Glomerular endothelial cell (primary cell): ENCODE data around the gene MFAP3L. TPM values are rescaled to one million over a fixed set of nuclear protein-coding genes. Genes with fewer than 3 reads are reported as not detected.

Experiments
- DNase-seq: peaks from one replicate; pipeline ENCODE4 v3.0.0-alpha.2; 2011; ENCODE audit warnings: low read depth, low spot score; ENCODE audit errors: extremely low read depth
- total RNA-seq: library from RNA; depleted of rRNA; stranded (reverse); fragments of >200 nt; gene quantifications from 2 replicates; pipeline ENCODE4 v1.2.3, GENCODE V29; 2015

Gene MFAP3L
- total RNA-seq, 1 donor from 2014 or later: 3.1 TPM

DNA sequence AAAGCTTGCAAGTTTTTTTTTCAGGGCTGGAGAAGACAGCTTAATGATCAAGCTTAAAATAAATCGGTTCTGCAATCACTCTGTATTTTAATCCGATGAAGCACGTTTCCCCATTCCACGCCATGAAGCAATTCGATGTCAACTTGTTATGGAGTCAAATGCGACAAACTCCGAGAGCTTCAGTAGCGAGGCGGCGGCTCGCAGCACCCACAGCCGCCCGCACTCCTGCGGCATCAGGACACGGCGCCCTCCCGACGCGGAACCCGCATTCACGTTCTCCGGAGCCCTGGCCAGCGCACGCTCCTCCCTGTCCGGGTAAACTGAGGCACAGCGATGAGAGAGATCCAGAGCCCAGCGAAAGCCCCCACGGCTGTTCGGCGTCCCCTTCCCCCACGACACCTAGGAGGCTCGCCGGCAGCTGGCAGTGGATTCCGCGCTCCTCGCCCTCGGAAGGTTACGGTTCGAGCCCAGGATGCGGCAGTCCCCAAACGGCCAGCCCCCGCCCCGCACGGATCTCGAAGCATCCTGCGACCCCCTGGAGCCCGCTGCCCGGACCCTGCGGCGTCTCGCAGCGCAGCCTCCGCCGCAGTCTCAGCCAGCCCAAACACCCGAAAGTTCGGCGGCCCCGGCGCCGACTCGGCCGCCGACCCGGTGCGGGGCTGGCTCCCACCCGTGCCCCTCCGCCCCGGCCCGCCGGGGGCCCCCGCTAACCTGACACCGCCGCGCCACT is 507 bp downstream of the MFAP3L start:
- no peak for DNase-seq

DNA sequence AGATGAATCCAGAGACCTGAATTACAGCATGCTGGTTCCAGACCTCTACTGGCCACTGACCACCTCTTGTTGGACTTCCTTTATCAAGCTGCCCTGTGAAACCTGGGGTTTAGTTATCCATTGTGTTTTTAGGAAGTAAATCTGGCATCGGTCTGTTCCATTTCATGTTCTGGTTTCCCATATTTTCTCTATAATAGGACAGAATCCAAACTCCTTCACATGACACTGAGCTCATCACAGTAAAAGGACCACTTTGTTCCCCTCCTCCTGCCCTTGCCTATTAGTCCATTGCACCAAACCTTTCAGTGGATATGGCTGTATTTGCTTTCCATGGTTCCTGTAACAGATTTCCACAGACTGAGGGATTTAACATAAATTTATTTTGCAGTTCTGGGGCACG is 4.0 kb downstream of the MFAP3L start:
- DNase-seq: no peak

- no peak for DNase-seq
Observed at GRCh38 chr4:170017252-170017651, 8.9 kb downstream of the MFAP3L start.

- no peak for DNase-seq
Observed at GRCh38 chr4:170015285-170015684, 10.9 kb downstream of the MFAP3L start.

DNA sequence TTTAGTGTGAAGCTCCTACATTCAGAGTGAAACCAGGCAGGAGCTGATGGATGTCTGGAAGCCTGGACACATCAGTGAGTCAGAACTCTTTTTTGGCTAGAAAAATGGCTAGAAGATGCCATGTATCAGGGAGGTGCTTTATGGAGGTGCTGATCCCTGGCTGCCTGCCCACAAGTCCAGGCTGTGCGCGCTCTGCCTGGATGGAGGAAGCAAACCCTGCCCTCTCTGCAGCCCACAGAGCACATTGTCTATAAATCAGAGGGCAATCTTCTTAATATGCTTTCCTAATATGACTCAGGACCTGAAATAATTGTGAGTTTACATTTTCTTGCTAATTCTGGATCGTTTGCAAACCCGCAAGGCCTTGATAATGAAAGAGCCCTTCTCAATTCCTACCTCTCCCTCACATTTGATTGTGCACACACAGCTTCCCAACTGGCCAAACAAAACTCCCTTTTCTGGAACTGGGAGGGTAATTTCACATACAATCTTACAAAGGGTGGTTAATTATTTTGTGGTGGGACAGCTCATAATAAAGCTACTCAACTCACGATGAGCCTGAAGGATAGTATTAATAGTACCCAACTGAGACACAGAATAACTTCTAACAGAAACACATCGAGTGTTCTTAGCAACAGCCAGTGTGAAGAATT is 11.7 kb downstream of the MFAP3L start:
- no peak for DNase-seq

DNA sequence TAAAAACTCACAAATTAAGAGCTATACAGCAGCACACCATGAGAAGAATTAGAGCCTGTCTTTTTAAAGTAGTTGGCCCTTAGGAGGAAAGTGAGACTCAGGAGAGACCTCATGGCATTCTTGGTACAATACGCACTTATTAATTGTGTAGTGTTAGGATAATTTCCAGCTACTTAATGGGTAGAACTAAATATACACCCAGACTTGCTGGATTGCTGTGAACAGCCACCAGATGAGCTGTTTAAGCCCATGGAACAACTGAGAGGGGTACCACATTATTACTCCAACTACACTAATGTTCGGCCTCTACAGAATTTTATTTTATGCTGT is 13.6 kb downstream of the MFAP3L start:
- no peak for DNase-seq

DNA sequence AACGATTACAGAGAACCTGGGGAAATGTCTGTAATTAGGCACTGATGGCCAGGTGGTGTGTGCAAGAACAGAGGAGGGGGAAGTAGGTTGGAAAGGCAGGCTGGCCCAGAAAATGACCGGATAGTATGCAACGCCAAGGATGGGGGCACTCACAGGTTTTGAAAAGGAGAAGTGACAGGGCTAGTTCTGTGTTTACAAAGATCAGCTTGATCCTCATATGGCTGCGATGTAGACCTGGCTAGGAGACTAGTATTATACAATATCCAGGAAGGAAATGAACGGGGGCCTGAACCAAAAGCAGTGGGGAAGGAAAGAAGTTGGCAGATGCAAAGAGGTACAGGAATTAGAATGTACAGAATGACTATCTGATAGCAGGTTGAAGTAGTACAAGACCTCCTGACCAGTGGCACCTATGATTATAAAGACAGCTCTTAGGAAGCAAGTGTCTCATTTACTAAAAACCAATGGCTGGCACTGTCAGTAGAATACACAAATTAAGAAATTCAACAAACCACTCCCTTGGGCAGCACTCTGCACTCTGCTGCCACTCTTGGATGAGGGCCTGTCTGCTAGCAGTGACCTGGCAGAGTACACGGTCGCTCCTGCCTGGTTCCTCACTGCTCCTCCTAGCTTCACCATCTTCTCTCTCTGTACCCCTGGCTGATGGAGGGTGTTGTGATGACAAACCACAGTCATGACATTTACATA is 14.1 kb downstream of the MFAP3L start:
- DNase-seq: no peak

GRCh38 chr4:170009291-170009690 is 16.9 kb downstream of the MFAP3L start:
- no peak for DNase-seq

- no peak for DNase-seq
Observed at GRCh38 chr4:170008801-170009200, 17.4 kb downstream of the MFAP3L start.

- DNase-seq: no peak
Observed at GRCh38 chr4:170008371-170008770, 17.8 kb downstream of the MFAP3L start.

DNA sequence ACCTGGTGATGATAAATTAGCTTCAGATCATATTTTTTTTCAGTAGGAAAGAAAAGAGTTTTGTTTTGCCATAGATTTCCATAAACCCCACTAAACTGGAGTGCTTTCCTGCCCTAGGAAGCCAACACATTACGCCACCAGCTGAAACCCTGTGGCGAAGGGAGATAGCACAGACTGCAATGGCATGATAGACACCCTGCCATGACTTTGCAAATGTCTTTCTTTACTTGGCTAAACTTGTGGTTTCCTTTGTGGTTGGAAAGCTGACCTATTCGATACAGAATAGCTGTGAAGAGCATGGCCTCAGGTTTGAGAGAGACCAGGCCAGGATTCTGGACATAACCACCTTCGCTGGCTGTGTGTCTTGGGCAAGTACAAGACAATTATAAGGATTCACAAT is 19.1 kb downstream of the MFAP3L start:
- DNase-seq: no peak

DNA sequence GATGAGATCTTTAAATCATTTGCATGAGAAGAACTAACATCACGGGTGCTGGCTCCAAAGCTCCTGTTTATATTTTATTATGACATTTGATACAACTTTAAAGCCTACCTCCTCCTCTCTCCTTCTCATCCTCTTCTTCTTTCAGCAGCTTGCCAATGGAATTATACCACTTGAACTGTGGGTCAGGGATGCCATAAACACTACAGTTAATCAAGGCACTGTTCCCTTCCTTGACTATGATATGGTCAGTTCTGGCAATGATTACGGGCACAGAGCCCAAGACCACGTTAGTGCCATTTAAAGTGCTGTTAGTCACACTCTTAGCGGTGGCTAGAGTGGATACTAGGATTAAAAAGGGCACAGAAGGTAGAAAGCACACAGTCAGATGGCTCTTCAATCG is 20.7 kb downstream of the MFAP3L start:
- DNase-seq: no peak

- DNase-seq: no peak
Observed at GRCh38 chr4:170004651-170005295, 21.4 kb downstream of the MFAP3L start.

GRCh38 chr4:170003071-170004070 is 22.8 kb downstream of the MFAP3L start:
- no peak for DNase-seq

GRCh38 chr4:170001745-170002267 is 24.4 kb downstream of the MFAP3L start:
- no peak for DNase-seq

- no peak for DNase-seq
Observed at GRCh38 chr4:170001011-170001744, 25.0 kb downstream of the MFAP3L start.

GRCh38 chr4:169999923-170000322 is 26.3 kb downstream of the MFAP3L start:
- no peak for DNase-seq

DNA sequence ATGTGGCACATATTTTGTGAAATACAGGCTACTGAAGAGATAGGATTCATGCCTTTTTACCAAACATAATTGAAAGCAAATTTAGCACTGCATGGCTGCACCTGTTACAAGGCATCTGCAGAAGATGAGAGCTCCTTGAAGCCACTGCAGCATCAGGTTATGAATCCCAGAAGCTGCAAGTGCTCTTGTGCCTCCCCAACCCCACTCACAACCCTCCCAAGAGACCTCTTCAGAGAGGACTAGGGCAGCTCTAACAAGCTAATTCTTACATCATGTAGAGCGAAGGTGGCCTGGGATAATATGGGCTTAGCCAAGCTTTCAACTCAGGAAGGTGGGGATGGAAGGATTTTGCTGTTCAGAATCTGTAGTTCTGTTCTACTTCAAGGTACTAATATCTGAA is 27.2 kb downstream of the MFAP3L start:
- no peak for DNase-seq
